Spleen (tissue), 11 donors: Measurements from ENCODE around the gene POU2F1. TPM values are rescaled to one million over a fixed set of nuclear protein-coding genes. Genes with fewer than 3 reads are reported as not detected.

Source experiments
- DNase-seq: peaks from one replicate; pipeline ENCODE4 v3.0.0-alpha.2; 2020
- H3K27ac ChIP-seq, 8 donors: fragments of 200-600 bp; sonication (generic) in 7 of 8; 1 replicate in 4 of 8; 2 replicates in 4 of 8; pipeline versions ENCODE4 v1.5.0 to v1.8.0; 2016 to 2021; ENCODE audit warnings: inconsistent platforms in 4 of 8, mild to moderate bottlenecking in 4 of 8, moderate library complexity in 1 of 8
- H3K27me3 ChIP-seq, 7 donors: fragments of 200-600 bp; sonication (generic) in 6 of 7; replicated peaks in 1 of 7; 1 replicate in 4 of 7; 2 replicates in 3 of 7; pipeline versions ENCODE4 v1.5.0 to v1.8.0; 2016 to 2021; ENCODE audit warnings: inconsistent platforms in 3 of 7, mild to moderate bottlenecking in 1 of 7
- H3K36me3 ChIP-seq, 6 donors: fragments of 200-600 bp; sonication (generic) in 5 of 6; 1 replicate in 4 of 6; 2 replicates in 2 of 6; pipeline versions ENCODE4 v1.5.0 to v1.8.0; 2016 to 2021; ENCODE audit warnings: inconsistent platforms in 2 of 6
- H3K4me1 ChIP-seq, 6 donors: fragments of 200-600 bp; sonication (generic) in 5 of 6; 1 replicate in 3 of 6; 2 replicates in 3 of 6; pipeline versions ENCODE4 v1.5.0 to v1.8.0; 2016 to 2021; ENCODE audit warnings: inconsistent platforms in 3 of 6
- H3K4me3 ChIP-seq, 8 donors: fragments of 200-600 bp; sonication (generic) in 7 of 8; 1 replicate in 4 of 8; 2 replicates in 4 of 8; pipeline versions ENCODE4 v1.5.0 to v1.8.0; 2016 to 2021; ENCODE audit warnings: inconsistent platforms in 4 of 8, mild to moderate bottlenecking in 4 of 8, moderate library complexity in 2 of 8
- H3K9me3 ChIP-seq, 8 donors: fragments of 200-600 bp; sonication (generic) in 7 of 8; 1 replicate in 4 of 8; 2 replicates in 4 of 8; pipeline versions ENCODE4 v1.5.0 to v1.8.0; 2016 to 2021; ENCODE audit warnings: inconsistent platforms in 4 of 8
- CTCF ChIP-seq, 11 experiments: fragments of 200-600 bp in 7 of 11; fragments of 450-650 bp in 4 of 11; sonication (generic) in 4 of 11; IDR thresholded peaks in 8 of 11; conservative IDR thresholded peaks in 3 of 11; 1 replicate in 7 of 11; 2 replicates in 4 of 11; pipeline versions ENCODE4 v1.4.0 to v1.8.0; 2016 to 2021; ENCODE audit warnings: antibody characterized with exemption in 11 of 11, inconsistent platforms in 4 of 11, mild to moderate bottlenecking in 1 of 11
- POLR2A ChIP-seq, 3 donors: fragments of 450-650 bp; IDR thresholded peaks; one replicate each; pipeline ENCODE4 v1.5.1; 2017; ENCODE audit warnings: antibody characterized with exemption in 3 of 3, mild to moderate bottlenecking in 1 of 3
- POLR2AphosphoS5 ChIP-seq, 3 donors: sonication (generic); formaldehyde crosslinking; IDR thresholded peaks; one replicate each; pipeline ENCODE4 v1.5.1; 2017; ENCODE audit warnings: antibody characterized with exemption in 3 of 3
- WGBS, 5 donors: extraction: QIAGEN DNeasy Blood & Tissue Kit in 3 of 5; methylation state at CpG; one replicate each; pipeline versions ENCODE4 v1.1.5 to v1.1.7; 2013 to 2018; 5-methylcytosine and 5-hydroxymethylcytosine counted together
- intact Hi-C: fragments of 100-400 bp; cut with DNase I; formaldehyde crosslinking; loops from one replicate; pipeline ENCODE4 v1.15.0; 2023; ENCODE audit warnings: low total_unique reads
- polyA plus RNA-seq, 3 donors: library from polyadenylated mRNA; stranded (reverse); fragments of 200-250 nt; gene quantifications; one replicate each; pipeline ENCODE4 v1.2.1, GENCODE V29; 2013
- total RNA-seq, 7 donors: library from RNA; depleted of rRNA in 3 of 7; stranded (reverse); fragments of >200 nt in 3 of 7; fragmentation: NEBNext Ultra II Directional in 4 of 7; extraction: Animal tissue kit (Norgen Biotek cat#: 25700) in 4 of 7; gene quantifications; one replicate each; pipeline versions ENCODE4 v1.1.0 to v1.2.1, GENCODE V29; 2016 to 2021
- donor health status: healthy with polysubstance abuse.
- donor health status: DM: no; HTN: no; CAD: no; lungs with moderate emphysema.
- donor health status: DM: no; HTN: no; CAD: no.
- donor health status: Bipolar disorder and iron deficiency.
- donor health status: healthy.
- donor health status: DM: no; HTN: no; CAD: no.
- donor health status: DM: yes; HTN: yes; CAD: no.

POU2F1 gene
- total and polyA plus RNA-seq, 10 donors: 1.8 to 60.3 (median 27.4) TPM

DNA sequence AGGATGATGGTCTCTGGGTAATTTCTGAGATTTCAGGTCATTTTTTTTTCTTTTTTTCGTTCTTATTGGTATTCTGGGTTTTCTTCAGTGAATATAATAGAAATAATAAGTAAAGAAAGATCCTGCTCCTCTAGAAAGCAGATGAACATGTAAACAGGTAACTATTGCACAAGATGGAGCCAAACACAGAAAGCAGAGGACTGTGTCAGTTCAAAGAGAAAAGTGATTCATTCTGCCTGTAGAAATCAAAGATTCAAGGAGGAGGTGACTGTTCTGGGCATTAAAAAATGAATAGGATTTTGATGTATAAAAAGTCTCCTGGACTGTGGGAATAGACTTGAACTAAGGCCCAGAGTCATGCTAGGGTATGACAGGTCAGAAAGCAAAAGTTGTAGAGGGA, 41.9 kb upstream of the POU2F1 start:
- WGBS, 5 donors: 0 to 2% (median 0%) methylated on average over 1 of the region's 1 CpG
- Histone ChIP-seq H3K4me3 (no peak overlapping the region), H3K9me3 (peaks cover 0 to 8% (median 0%) of the 10 kb centered on the region in 8 donors), H3K36me3 (no peaks in the 10 kb centered on the region), H3K27me3 (no peaks in the 10 kb centered on the region), H3K27ac (no peak overlapping the region), H3K4me1 (no peaks in the 10 kb centered on the region)
- no peak for DNase-seq
- intact Hi-C loops: no loop called here
- TF ChIP-seq CTCF (IDR thresholded peaks at IDR 0.05 in 8 of 11, conservative IDR thresholded peaks at IDR 0.05 in 3 of 11) (no peak), POLR2A (IDR thresholded peaks at IDR 0.05) (no peak), POLR2AphosphoS5 (IDR thresholded peaks at IDR 0.05) (no peak)

DNA sequence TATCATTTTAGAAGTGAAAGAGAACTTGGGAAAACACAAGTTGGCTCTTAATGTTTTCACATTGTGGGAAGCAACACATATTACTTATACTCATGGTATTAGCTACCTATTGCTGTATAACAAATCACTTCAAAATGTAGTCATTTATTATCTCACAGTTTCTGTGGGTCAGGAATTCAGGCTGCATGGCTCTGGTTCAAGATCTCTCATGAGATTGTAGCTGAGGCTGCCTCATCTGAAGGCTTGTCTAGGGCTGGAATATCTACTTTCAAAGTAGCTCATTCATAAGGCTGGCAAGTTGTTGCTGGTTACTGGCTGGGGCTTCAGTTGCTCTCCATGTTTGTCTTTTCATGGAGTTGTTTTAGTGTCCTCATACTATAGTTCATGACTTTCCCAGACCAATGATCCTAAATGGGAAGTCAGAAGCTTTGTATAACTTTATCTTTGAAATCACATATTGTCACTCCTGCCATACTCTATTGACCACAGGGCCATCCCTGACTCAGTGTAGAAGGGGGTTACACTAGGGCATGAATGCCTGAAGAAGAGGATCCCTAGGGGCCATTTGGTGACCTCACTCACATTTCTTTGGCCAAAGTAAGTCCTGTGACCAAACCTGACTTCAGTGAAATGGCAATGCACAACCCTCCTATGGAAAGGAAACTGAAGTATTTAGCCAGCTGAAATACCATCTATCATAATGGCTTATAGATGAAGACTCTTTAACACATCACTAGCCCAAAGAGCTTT, 37.9 kb upstream of the POU2F1 start:
- no peak for DNase-seq
- no peaks in the 10 kb centered on the region for H3K4me1 ChIP-seq
- no peak overlapping the region for H3K27ac ChIP-seq
- intact Hi-C loops: no loop called here
- no peaks in the 10 kb centered on the region for H3K27me3 ChIP-seq
- no peak overlapping the region for H3K4me3 ChIP-seq
- no peaks in the 10 kb centered on the region for H3K9me3 ChIP-seq
- no peaks in the 10 kb centered on the region for H3K36me3 ChIP-seq
- TF ChIP-seq CTCF (IDR thresholded peaks at IDR 0.05 in 8 of 11, conservative IDR thresholded peaks at IDR 0.05 in 3 of 11): no peak
- TF ChIP-seq POLR2A (IDR thresholded peaks at IDR 0.05): no peak

- H3K4me3 ChIP-seq: no peak overlapping the region
- WGBS, 5 donors: 73 to 82% (median 78%) methylated on average over 2 of the region's 2 CpGs
Measured at GRCh38 chr1:167184081-167184480, 36.6 kb upstream of the POU2F1 start.

More at GRCh38 chr1:167184081-167184480, 36.6 kb upstream of the POU2F1 start:
- TF ChIP-seq POLR2A (IDR thresholded peaks at IDR 0.05) (no peak), POLR2AphosphoS5 (IDR thresholded peaks at IDR 0.05) (no peak), CTCF (IDR thresholded peaks at IDR 0.05 in 8 of 11, conservative IDR thresholded peaks at IDR 0.05 in 3 of 11) (no peak)
- Histone ChIP-seq H3K27ac (no peak overlapping the region), H3K27me3 (no peaks in the 10 kb centered on the region), H3K9me3 (no peaks in the 10 kb centered on the region), H3K36me3 (no peaks in the 10 kb centered on the region), H3K4me1 (no peaks in the 10 kb centered on the region)
- intact Hi-C loops: no loop called here
- no peak for DNase-seq
